ENCODE data around the gene KRTAP12-1.
A peak's percentile ranks its signal among the peaks of the same experiment; 100 is the strongest.

KRTAP12-1 gene

GRCh38 chr21:44708213-44708865 is 26.4 kb upstream of the KRTAP12-1 start:
- Histone ChIP-seq H3K27ac (no peak overlapping the region), H3K9me3 (no peaks in the 10 kb centered on the region), H3K4me3 (no peak overlapping the region), H3K36me3 (no peaks in the 10 kb centered on the region), H3K4me1 (peaks cover 0 to 36% (median 9%) of the 10 kb centered on the region in 4 donors), H3K27me3 (peaks cover 0 to 92% of the 10 kb centered on the region in 2 donors)
- DNase-seq, result peak in 1 of 2 donors; percentile 28
- intact Hi-C loops (cut with DNase I; ENCODE audit: low total_unique reads), result no loop called here
- TF ChIP-seq, protein P1, sequence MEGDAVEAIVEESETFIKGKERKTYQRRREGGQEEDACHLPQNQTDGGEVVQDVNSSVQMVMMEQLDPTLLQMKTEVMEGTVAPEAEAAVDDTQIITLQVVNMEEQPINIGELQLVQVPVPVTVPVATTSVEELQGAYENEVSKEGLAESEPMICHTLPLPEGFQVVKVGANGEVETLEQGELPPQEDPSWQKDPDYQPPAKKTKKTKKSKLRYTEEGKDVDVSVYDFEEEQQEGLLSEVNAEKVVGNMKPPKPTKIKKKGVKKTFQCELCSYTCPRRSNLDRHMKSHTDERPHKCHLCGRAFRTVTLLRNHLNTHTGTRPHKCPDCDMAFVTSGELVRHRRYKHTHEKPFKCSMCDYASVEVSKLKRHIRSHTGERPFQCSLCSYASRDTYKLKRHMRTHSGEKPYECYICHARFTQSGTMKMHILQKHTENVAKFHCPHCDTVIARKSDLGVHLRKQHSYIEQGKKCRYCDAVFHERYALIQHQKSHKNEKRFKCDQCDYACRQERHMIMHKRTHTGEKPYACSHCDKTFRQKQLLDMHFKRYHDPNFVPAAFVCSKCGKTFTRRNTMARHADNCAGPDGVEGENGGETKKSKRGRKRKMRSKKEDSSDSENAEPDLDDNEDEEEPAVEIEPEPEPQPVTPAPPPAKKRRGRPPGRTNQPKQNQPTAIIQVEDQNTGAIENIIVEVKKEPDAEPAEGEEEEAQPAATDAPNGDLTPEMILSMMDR (IDR thresholded peaks at IDR 0.05), result no peak

- H3K27ac ChIP-seq, result no peak overlapping the region
- intact Hi-C loops (cut with DNase I; ENCODE audit: low total_unique reads), result no loop called here
- TF ChIP-seq, protein P1 (IDR thresholded peaks at IDR 0.05), result no peak
- no peaks in the 10 kb centered on the region for H3K36me3 ChIP-seq
- no peaks in the 10 kb centered on the region for H3K9me3 ChIP-seq
- no peak overlapping the region for H3K4me3 ChIP-seq
- peaks cover 0 to 35% (median 9%) of the 10 kb centered on the region in 4 donors for H3K4me1 ChIP-seq
- peaks cover 0 to 92% of the 10 kb centered on the region in 2 donors for H3K27me3 ChIP-seq
- DNase-seq, result peak in 1 of 2 donors; percentile 49
These were observed 25.0 kb upstream of the KRTAP12-1 start for GRCh38 chr21:44706706-44707581.

GRCh38 chr21:44706026-44706705 is 24.2 kb upstream of the KRTAP12-1 start:
- H3K27ac ChIP-seq, result no peak overlapping the region
- TF ChIP-seq, protein P1 (IDR thresholded peaks at IDR 0.05), result no peak
- peak in 1 of 2 donors; percentile 37 for DNase-seq
- H3K4me1 ChIP-seq, result peaks cover 0 to 27% (median 9%) of the 10 kb centered on the region in 4 donors
- intact Hi-C loops (cut with DNase I; ENCODE audit: low total_unique reads), result no loop called here
- no peaks in the 10 kb centered on the region for H3K36me3 ChIP-seq
- H3K9me3 ChIP-seq, result no peaks in the 10 kb centered on the region
- H3K27me3 ChIP-seq, result peaks cover 0 to 92% of the 10 kb centered on the region in 2 donors
- no peak overlapping the region for H3K4me3 ChIP-seq

- no peaks in the 10 kb centered on the region for H3K36me3 ChIP-seq
- TF ChIP-seq, protein P1 (IDR thresholded peaks at IDR 0.05), result no peak
- no peak overlapping the region for H3K27ac ChIP-seq
- H3K4me1 ChIP-seq, result peaks cover 0 to 12% (median 4%) of the 10 kb centered on the region in 4 donors
- DNase-seq, result peak in 1 of 2 donors; percentile 51
- no peaks in the 10 kb centered on the region for H3K9me3 ChIP-seq
- H3K27me3 ChIP-seq, result peaks cover 0 to 92% of the 10 kb centered on the region in 2 donors
- no peak overlapping the region for H3K4me3 ChIP-seq
- intact Hi-C loops (cut with DNase I; ENCODE audit: low total_unique reads), result no loop called here
These were observed 22.7 kb upstream of the KRTAP12-1 start for GRCh38 chr21:44704636-44705001.

DNA sequence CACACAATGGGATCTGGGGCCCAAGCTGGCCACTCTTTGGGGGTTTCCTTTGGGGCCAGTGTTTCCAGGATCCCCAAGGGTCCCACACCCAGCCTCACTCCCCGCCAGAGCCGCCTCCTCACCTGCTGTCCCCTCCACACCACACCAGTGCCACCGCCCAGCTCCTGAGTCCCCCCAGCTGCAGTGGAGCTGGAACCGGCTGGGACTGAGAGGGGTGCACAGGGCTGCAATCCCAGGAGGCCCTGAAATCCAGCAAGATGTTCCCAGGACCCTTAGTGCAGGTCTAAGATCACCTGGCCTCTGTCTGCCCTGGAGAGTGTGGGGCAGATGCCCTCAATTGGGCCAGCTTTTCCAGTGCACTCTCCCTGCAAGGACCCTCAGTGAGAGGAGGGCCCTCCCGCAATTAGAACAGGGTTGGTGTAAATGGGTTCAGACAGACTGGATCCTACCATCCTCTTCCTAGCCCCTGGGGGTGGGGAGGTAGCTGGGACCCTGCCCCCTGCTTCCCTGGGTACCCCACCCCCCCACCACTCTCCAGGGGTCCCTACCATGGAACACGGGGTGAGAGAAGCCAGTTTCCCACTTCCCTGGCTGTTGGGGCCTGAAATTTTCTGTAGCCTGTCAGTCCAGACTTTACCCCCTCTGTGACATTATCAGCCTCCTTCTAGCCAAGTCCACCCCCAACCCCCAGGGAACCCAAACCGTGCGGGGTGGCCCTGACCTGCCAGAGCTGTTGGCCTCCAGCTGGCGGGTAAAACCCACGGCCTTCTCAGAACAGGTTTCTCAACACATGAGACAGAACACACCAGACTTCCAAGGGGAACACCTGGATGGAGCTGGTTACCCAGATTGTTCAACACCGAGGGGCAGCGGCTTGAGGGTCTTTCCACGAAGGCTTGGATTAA is 22.0 kb upstream of the KRTAP12-1 start:
- TF ChIP-seq, protein P1 (IDR thresholded peaks at IDR 0.05), result no peak
- no peak overlapping the region for H3K4me3 ChIP-seq
- no peaks in the 10 kb centered on the region for H3K36me3 ChIP-seq
- intact Hi-C loops (cut with DNase I; ENCODE audit: low total_unique reads), result no loop called here
- peak in 1 of 2 donors; percentile 35 for DNase-seq
- H3K27ac ChIP-seq, result no peak overlapping the region
- H3K4me1 ChIP-seq, result peaks cover 0 to 6% (median 0%) of the 10 kb centered on the region in 4 donors
- H3K27me3 ChIP-seq, result peaks cover 0 to 90% of the 10 kb centered on the region in 2 donors
- H3K9me3 ChIP-seq, result no peaks in the 10 kb centered on the region
